ENCODE data around the gene TFF2. TPM values are rescaled to one million over a fixed set of nuclear protein-coding genes. Genes with fewer than 3 reads are reported as not detected.

Gene TFF2
- polyA plus RNA-seq, 3 donors = not detected

DNA sequence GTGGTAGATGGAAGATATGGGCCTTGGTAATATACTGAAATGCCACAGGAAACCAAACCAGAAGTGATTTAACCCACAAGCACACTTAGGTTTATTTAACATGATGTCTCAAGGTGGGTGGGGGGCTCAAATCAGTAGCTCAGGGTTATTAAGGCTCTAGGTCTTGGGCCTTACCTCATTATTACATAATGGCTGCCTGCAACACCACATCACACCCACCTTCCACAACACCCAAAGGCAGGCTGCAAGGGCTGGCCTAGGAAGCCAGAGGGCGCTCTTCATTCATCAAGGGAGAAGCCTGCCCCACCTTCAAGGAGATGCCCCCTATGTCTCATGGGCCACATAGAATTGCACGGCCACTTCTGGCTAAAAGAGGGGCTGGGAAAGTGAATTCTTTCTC lies 9.5 kb upstream of the TFF2 start:
- no peaks in the 10 kb centered on the region for H3K27me3 ChIP-seq (ENCODE audit: control insufficient read depth in 2 of 2, insufficient read depth in 2 of 2, low read length in 2 of 2)
- H3K27ac Mint-ChIP-seq = no peak overlapping the region
- H3K36me3 ChIP-seq (replicated peaks in 1 of 2; ENCODE audit: control insufficient read depth in 1 of 2, insufficient read depth in 2 of 2, low read length in 2 of 2) = no peaks in the 10 kb centered on the region
- peaks cover 0 to 6% of the 10 kb centered on the region in 2 donors for H3K4me1 ChIP-seq (ENCODE audit: control insufficient read depth in 1 of 2, insufficient read depth in 2 of 2, low read length in 2 of 2)
- H2AFZ ChIP-seq (ENCODE audit: insufficient read depth, low read depth, low read length, poor library complexity, severe bottlenecking) = no peak overlapping the region
- no peak overlapping the region for H3K9ac ChIP-seq (ENCODE audit: insufficient read depth, low read length, poor library complexity, severe bottlenecking)
- H3K36me3 Mint-ChIP-seq = no peaks in the 10 kb centered on the region
- no peak for DNase-seq
- TF ChIP-seq CTCF (IDR thresholded peaks at IDR 0.05) = no peak
- H3K79me2 ChIP-seq (ENCODE audit: insufficient read depth, low read length) = no peaks in the 10 kb centered on the region
- H4K20me1 ChIP-seq (ENCODE audit: insufficient read depth, low read length) = no peaks in the 10 kb centered on the region
- H3K4me3 Mint-ChIP-seq = no peak overlapping the region
- no CpG with 5 or more reads among the region's 2 CpGs for WGBS (ENCODE audit: insufficient coverage)
- H3K4me3 ChIP-seq (replicated peaks in 1 of 3; ENCODE audit: low read depth in 2 of 3, low read length in 3 of 3) = no peak overlapping the region
- H3K4me1 Mint-ChIP-seq = peaks cover 9% of the 10 kb centered on the region
- peaks cover 3 to 12% of the 10 kb centered on the region in 2 donors for H3K9me3 ChIP-seq (replicated peaks in 1 of 2; ENCODE audit: control insufficient read depth in 1 of 2, insufficient read depth in 1 of 2, low read length in 2 of 2)
- no peak overlapping the region for H3K4me2 ChIP-seq (replicated peaks; ENCODE audit: extremely low read depth, low read length, poor library complexity, severe bottlenecking)
- intact Hi-C loops (cut with micrococcal nuclease) = no loop called here
- no peak overlapping the region for H3K27ac ChIP-seq (ENCODE audit: low read depth in 1 of 2, low read length in 2 of 2)
- peaks cover 1 to 16% (median 12%) of the 10 kb centered on the region in 3 donors for H3K27me3 Mint-ChIP-seq (ENCODE audit: low read depth in 3 of 3)
- peaks cover 2 to 17% (median 11%) of the 10 kb centered on the region in 7 donors for H3K9me3 Mint-ChIP-seq

GRCh38 chr21:42358937-42359336 lies 8.1 kb upstream of the TFF2 start:
- Histone ChIP-seq H3K79me2 (ENCODE audit: insufficient read depth, low read length) (no peaks in the 10 kb centered on the region), H3K9me3 (replicated peaks in 1 of 2; ENCODE audit: control insufficient read depth in 1 of 2, insufficient read depth in 1 of 2, low read length in 2 of 2) (peaks cover 3 to 13% of the 10 kb centered on the region in 2 donors), H3K9ac (ENCODE audit: insufficient read depth, low read length, poor library complexity, severe bottlenecking) (no peak overlapping the region), H3K4me3 (replicated peaks in 1 of 3; ENCODE audit: low read depth in 2 of 3, low read length in 3 of 3) (no peak overlapping the region), H3K27me3 (ENCODE audit: control insufficient read depth in 2 of 2, insufficient read depth in 2 of 2, low read length in 2 of 2) (no peaks in the 10 kb centered on the region), H2AFZ (ENCODE audit: insufficient read depth, low read depth, low read length, poor library complexity, severe bottlenecking) (no peak overlapping the region), H3K4me2 (replicated peaks; ENCODE audit: extremely low read depth, low read length, poor library complexity, severe bottlenecking) (no peak overlapping the region), H3K36me3 (replicated peaks in 1 of 2; ENCODE audit: control insufficient read depth in 1 of 2, insufficient read depth in 2 of 2, low read length in 2 of 2) (no peaks in the 10 kb centered on the region), H3K27ac (ENCODE audit: low read depth in 1 of 2, low read length in 2 of 2) (no peak overlapping the region), H4K20me1 (ENCODE audit: insufficient read depth, low read length) (no peaks in the 10 kb centered on the region), H3K4me1 (ENCODE audit: control insufficient read depth in 1 of 2, insufficient read depth in 2 of 2, low read length in 2 of 2) (no peaks in the 10 kb centered on the region)
- DNase-seq = no peak
- Mint-ChIP-seq H3K4me3 (no peak overlapping the region), H3K27ac (peak overlapping the region in 1 of 7 donors; percentile 48), H3K27me3 (ENCODE audit: low read depth in 3 of 3) (peaks cover 1 to 13% (median 6%) of the 10 kb centered on the region in 3 donors), H3K4me1 (peaks cover 1% of the 10 kb centered on the region), H3K36me3 (no peaks in the 10 kb centered on the region), H3K9me3 (peaks cover 4 to 24% (median 17%) of the 10 kb centered on the region in 7 donors)
- intact Hi-C loops (cut with micrococcal nuclease) = no loop called here
- WGBS (ENCODE audit: insufficient coverage) = 91% methylated on average over 12 of the region's 13 CpGs
- TF ChIP-seq CTCF (IDR thresholded peaks at IDR 0.05) = no peak

Data from CD14-positive monocyte (primary cell).